GM23338 (cell line): ENCODE measurements around the gene MAD2L1BP.

ENCODE experiments used
- CTCF ChIP-seq, 2 experiments: fragments of 200-600 bp in 1 of 2; sonication (generic) in 1 of 2; conservative IDR thresholded peaks; 2 replicates each; pipeline versions ENCODE4 v1.5.1 to v1.6.1; 2016 to 2017; ENCODE audit warnings: antibody characterized with exemption in 2 of 2, low read depth in 2 of 2, mild to moderate bottlenecking in 2 of 2, moderate library complexity in 1 of 2
- EZH2phosphoT487 ChIP-seq: fragments of 200-600 bp; sonication (generic); IDR thresholded peaks from one replicate; pipeline ENCODE4 v1.8.1; 2018; ENCODE audit warnings: antibody characterized with exemption; ENCODE audit not compliant: unreplicated experiment
- POLR2AphosphoS5 ChIP-seq: IDR thresholded peaks from 2 replicates; pipeline ENCODE4 v1.6.1; 2016; ENCODE audit warnings: antibody characterized with exemption, low read depth
- REST ChIP-seq: IDR thresholded peaks from one replicate; pipeline ENCODE4 v1.6.1; 2018; ENCODE audit warnings: antibody characterized with exemption; ENCODE audit not compliant: unreplicated experiment

GRCh38 chr6:43671011-43671800 is 35.6 kb downstream of the MAD2L1BP start:
- no peak for TF ChIP-seq REST
- no peak for TF ChIP-seq CTCF (conservative IDR thresholded peaks at IDR 0.05; ENCODE audit: low read depth in 2 of 2)
- TF ChIP-seq POLR2AphosphoS5, result no peak
- no peak for TF ChIP-seq EZH2phosphoT487
